Thoracic aorta (tissue), 2 donors: ENCODE data around the gene CD300E. TPM values are rescaled to one million over a fixed set of nuclear protein-coding genes. Genes with fewer than 3 reads are reported as not detected.

ENCODE experiments used
- ATAC-seq: fragments of 150-250 bp; one replicate; pipeline ENCODE4 v1.8.0; 2017; ENCODE audit warnings: low read depth; ENCODE audit not compliant: insufficient number of reproducible peaks, low FRiP score
- DNase-seq: peaks from one replicate; pipeline ENCODE4 v3.0.0-alpha.2; 2020; ENCODE audit warnings: low spot score
- H3K27ac ChIP-seq, 2 donors: fragments of 200-600 bp; sonication (generic); 1 replicate in 1 of 2; 2 replicates in 1 of 2; pipeline ENCODE4 v1.5.1; 2016; ENCODE audit warnings: mild to moderate bottlenecking in 2 of 2, moderate library complexity in 2 of 2
- H3K27me3 ChIP-seq: fragments of 200-600 bp; sonication (generic); replicated peaks from 2 replicates; pipeline ENCODE4 v1.6.0; 2016; ENCODE audit warnings: mild to moderate bottlenecking; ENCODE audit not compliant: insufficient read depth
- H3K36me3 ChIP-seq: fragments of 200-600 bp; sonication (generic); one replicate; pipeline ENCODE4 v1.5.1; 2016
- H3K4me1 ChIP-seq, 2 donors: fragments of 200-600 bp; sonication (generic); 1 replicate in 1 of 2; 2 replicates in 1 of 2; pipeline versions ENCODE4 v1.5.1 to v1.6.0; 2016; ENCODE audit warnings: low read depth in 2 of 2, mild to moderate bottlenecking in 1 of 2; ENCODE audit not compliant: control insufficient read depth in 1 of 2
- H3K4me3 ChIP-seq: fragments of 200-600 bp; sonication (generic); 2 replicates; pipeline ENCODE4 v1.5.1; 2016; ENCODE audit warnings: mild to moderate bottlenecking
- H3K9me3 ChIP-seq: fragments of 200-600 bp; sonication (generic); 2 replicates; pipeline ENCODE4 v1.5.1; 2016
- total RNA-seq, 2 donors: library from RNA; depleted of rRNA; stranded (reverse); fragments of >200 nt; gene quantifications; one replicate each; pipeline versions ENCODE4 v1.1.0 to v1.2.3, GENCODE V29; 2016
- TF ChIP-seq, protein P1 (sequence below): fragments of 200-600 bp; sonication (generic); IDR thresholded peaks from one replicate; pipeline ENCODE4 v1.5.1; 2019; ENCODE audit warnings: antibody characterized with exemption

CD300E gene
- total RNA-seq, 2 donors from 2014 or later, result 0.14 to 10.4 TPM

- TF ChIP-seq, protein P1, sequence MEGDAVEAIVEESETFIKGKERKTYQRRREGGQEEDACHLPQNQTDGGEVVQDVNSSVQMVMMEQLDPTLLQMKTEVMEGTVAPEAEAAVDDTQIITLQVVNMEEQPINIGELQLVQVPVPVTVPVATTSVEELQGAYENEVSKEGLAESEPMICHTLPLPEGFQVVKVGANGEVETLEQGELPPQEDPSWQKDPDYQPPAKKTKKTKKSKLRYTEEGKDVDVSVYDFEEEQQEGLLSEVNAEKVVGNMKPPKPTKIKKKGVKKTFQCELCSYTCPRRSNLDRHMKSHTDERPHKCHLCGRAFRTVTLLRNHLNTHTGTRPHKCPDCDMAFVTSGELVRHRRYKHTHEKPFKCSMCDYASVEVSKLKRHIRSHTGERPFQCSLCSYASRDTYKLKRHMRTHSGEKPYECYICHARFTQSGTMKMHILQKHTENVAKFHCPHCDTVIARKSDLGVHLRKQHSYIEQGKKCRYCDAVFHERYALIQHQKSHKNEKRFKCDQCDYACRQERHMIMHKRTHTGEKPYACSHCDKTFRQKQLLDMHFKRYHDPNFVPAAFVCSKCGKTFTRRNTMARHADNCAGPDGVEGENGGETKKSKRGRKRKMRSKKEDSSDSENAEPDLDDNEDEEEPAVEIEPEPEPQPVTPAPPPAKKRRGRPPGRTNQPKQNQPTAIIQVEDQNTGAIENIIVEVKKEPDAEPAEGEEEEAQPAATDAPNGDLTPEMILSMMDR, result no peak
Measured at GRCh38 chr17:74599023-74599399, 24.5 kb downstream of the CD300E start.

GRCh38 chr17:74598346-74599022, 25.1 kb downstream of the CD300E start:
- Histone ChIP-seq H3K4me3 (no peak overlapping the region), H3K27ac (no peak overlapping the region), H3K36me3 (no peaks in the 10 kb centered on the region), H3K27me3 (no peaks in the 10 kb centered on the region), H3K9me3 (no peaks in the 10 kb centered on the region), H3K4me1 (no peaks in the 10 kb centered on the region)
- ATAC-seq (no peak), DNase-seq (no peak)
- TF ChIP-seq, protein P1, result no peak

More at GRCh38 chr17:74599023-74599399, 24.5 kb downstream of the CD300E start:
- Histone ChIP-seq H3K9me3 (no peaks in the 10 kb centered on the region), H3K4me3 (no peak overlapping the region), H3K4me1 (no peaks in the 10 kb centered on the region), H3K27ac (no peak overlapping the region), H3K36me3 (no peaks in the 10 kb centered on the region), H3K27me3 (no peaks in the 10 kb centered on the region)
- no peak for DNase-seq
- ATAC-seq, result no peak

DNA sequence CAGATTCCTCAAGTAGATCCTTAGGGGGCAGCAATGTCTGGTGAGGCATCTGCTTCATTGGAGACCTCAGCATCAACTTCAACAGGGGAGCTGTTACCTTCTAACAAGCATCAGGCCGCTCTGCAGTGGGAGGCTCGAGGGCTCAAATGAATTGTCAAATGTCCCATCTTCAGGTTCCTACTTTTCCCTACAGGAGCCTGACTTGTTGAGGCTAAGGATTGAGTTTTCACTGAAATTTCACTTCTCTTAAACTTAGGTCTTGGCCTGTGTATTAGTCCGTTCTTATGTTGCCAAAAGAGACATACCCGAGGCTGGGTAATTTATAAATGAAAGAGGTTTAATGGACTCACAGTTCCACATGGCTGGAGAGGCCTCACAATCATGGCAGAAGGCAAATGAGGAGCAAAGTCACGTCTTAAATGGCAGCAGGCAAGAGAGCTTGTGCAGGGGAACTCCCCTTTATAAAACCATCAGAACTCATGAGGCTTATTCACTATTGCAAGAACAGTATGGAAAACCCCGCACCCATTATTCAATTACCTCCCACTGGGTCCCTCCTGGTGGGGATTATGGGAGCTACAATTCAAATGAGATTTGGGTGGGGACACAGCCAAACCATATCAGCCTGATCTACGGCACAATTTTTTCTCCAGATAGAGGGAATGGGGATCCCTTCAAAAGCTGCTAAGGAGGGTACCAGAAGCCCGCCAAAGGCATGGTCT, 26.3 kb downstream of the CD300E start:
- Histone ChIP-seq H3K27me3 (no peaks in the 10 kb centered on the region), H3K4me3 (no peak overlapping the region), H3K4me1 (no peaks in the 10 kb centered on the region), H3K36me3 (no peaks in the 10 kb centered on the region), H3K9me3 (no peaks in the 10 kb centered on the region), H3K27ac (no peak overlapping the region)
- DNase-seq (no peak), ATAC-seq (no peak)
- TF ChIP-seq, protein P1, result no peak

GRCh38 chr17:74595037-74595750, 28.3 kb downstream of the CD300E start:
- DNase-seq, result no peak
- Histone ChIP-seq H3K36me3 (no peaks in the 10 kb centered on the region), H3K27ac (no peak overlapping the region), H3K4me3 (no peak overlapping the region), H3K27me3 (no peaks in the 10 kb centered on the region), H3K9me3 (no peaks in the 10 kb centered on the region), H3K4me1 (no peaks in the 10 kb centered on the region)
- TF ChIP-seq, protein P1, result no peak
- no peak for ATAC-seq
